GM20431 (cell line): ENCODE data around the gene TRIP13.

Source experiments
- in situ Hi-C: fragments of 300-500 bp; cut with MseI, MboI; formaldehyde crosslinking; loops from one replicate; pipeline ENCODE4 v1.15.0; 2020; ENCODE audit warnings: low sequenced_read_pairs; ENCODE audit not compliant: unreplicated experiment

TRIP13 gene

DNA sequence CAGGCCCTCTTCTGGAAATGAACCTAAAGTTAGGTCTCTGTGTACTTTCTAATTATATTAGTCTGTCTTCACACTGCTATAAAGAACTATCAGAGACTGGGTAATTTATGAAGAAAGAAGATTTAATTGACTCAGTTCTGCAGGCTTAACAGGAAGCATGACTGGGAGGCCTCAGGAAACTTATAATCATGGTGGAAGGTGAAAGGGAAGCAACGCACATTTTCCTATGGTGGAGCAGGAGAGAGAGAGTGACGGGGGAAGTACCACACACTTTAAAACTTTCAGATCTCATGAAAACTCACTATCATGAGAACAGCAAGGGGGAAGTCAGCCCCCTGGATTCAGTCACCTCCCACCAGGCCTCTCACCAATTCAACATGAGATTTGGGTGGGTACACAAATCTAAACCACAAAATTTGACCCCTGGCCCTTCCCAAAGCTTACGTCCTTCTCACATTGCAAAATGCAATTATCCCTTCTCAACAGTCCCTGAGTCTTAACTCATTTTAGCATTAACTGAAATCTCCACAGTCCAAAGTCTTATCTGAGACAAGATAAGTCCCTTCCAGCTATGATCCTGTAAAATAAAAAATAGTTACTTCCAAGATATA is 40.7 kb downstream of the TRIP13 start:
- in situ Hi-C loops = loop anchor here (25.0 kb wide), 1 partner anchor 204 kb away; no protein-coding TSS in a partner anchor

DNA sequence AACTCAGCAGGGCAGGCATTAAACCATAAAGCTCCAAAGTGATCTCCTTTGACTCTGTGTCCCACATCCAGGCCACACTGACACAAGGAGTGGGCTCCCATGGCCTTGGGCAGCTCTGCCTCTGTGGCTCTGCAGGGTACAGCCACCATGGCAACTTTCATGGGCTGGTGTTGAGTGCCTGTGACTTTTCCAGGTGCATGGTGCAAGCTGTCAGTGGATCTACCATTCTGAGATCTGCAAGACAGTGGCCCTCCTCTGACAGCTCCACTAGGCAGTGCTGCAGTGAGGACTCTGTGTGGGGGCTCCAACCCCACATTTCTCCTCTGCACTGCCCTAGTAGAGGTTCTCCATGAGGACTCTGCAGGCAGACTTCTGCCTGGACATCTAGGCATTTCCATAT is 41.3 kb downstream of the TRIP13 start:
- in situ Hi-C loops = loop anchor here (25.0 kb wide), 1 partner anchor 203 kb away; no protein-coding TSS in a partner anchor

DNA sequence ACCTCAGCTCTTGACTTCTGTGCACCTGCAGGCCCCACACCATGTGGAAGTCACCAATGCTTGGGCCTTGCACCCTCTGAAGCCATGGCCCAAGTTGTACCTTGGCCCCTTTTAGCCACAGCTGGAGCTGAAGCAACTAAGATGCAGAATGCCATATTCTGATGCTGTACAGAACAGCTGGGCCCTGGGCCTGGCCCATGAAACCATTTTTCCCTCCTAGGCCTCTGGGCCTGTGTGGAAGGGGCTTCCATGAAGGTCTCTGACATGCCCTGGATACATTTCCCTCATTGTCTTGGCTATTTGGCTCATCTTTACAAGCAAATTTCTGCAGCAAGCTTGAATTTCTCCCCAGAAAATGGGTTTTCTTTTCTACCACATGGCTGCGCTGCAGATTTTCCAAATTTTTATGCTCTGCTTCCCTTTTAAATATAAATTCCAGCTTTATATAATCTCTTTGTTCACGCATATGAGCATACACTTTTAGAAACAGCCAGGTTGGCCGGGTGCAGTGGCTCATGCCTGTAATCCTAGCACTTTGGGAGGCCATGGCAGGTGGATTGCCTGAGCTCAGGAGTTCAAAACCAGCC is 41.8 kb downstream of the TRIP13 start:
- in situ Hi-C loops = loop anchor here (25.0 kb wide), 1 partner anchor 203 kb away; no protein-coding TSS in a partner anchor

DNA sequence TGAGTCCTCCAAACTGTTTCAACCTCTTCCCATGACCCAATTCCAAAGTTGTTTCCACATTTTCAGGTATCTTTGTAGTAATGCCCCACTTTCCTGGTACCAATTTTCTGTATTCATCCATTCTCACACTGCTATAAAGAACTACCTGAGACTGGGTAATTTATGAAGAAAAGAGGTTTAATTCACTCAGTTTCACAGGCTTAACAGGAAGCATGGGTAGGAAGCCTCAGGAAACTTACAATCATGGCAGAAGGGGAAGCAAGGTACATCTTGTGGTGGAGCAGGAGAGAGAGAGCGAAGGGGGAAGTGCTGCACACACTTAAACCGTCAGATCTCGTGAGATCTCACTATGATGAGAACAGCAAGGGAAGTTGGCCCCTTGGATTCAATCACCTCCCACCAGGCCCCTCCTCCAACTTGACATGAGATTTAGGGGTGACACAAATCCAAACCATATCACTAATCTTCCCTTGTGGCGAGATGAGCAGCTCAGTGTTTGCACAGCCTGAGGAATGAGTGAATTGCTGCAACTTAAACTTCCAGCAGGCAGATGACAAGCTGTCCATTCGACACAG is 42.9 kb downstream of the TRIP13 start:
- in situ Hi-C loops = loop anchor here (25.0 kb wide), 1 partner anchor 202 kb away; no protein-coding TSS in a partner anchor

DNA sequence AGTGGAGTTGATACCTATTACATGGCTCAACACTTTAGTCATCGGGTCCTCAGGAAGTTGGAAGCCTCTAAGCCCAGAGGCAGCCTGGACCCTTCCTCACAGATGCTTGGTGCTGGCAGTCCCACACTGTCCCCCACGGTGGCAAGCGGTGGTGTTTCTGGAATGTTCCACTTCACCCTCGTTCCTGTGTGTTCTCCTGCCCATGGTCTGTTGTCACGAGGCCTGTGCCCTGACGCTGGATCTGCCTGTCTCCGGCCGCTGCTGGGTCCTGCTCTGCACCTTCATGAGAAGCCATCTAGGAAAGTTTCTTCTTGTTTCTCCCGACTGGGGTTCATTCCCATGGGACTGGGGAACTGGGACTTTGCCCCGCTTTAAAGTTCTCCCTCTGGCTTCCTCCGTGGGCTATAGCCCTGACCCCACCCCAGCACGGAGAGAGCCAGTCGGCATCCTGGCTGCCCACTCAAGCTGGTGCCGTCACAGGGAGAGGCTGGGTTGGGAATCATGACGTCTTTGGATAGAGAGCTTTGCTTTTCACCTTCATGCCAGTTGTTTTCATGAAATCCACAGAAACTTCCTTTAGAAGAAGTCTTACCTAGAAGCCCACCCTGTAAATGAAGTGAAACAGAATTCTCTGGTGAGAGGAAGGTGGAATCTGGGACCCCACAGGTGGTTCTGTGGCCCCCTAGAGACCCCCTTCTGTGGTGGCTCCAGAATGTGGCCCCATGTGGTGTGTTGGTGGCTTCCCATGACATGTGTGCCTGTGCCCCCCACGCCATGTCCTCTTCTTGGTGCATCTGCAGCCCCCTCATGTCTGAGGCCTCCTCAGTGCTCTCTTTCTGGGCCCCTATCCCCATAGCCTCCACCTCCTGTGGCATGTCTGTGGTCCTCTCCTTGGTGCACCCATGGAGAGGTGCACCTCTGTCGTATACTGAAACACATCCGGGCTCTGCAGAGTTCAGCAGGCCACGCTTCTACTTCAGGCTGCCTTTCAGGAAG is 43.8 kb downstream of the TRIP13 start:
- in situ Hi-C loops = loop anchor here (25.0 kb wide), 1 partner anchor 201 kb away; no protein-coding TSS in a partner anchor

DNA sequence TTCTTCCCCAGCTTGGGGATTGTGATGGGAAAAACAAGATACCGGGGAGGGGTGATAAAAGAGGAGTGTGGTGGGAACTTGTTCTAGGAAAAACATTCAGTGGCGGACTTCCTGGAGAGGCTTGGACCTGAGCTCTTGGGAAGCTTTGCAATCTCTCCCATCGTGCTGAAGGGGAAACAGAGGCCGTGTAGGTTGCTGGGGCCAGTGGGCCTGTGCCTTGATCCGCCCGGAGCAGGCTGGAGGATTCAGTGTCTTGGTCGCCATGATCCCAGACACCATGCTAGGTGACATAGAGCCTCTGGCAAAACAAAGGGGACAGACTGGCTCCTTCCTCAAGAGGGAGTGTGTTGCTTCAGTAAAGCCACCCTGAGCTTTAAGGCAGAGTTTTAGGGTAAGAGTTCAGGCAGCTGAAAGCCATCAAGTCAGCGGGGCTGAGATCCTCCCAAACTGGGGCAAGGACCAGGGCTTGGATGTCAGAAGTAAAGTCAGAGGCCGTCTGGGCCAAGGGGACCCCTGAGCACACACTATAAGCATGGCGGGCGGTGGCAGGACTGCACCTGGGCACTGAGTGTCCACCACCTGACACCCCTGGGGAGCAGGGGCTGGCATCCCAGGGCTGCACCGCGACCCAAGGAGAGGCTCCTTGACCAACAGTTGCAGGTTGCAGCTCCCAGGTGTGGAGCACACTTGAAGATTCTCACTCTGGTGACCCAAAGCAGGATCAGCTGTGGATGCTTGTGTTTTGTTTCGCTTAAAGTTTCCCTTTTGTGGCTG is 44.7 kb downstream of the TRIP13 start:
- in situ Hi-C loops = loop anchor here (25.0 kb wide), 1 partner anchor 200 kb away; no protein-coding TSS in a partner anchor

DNA sequence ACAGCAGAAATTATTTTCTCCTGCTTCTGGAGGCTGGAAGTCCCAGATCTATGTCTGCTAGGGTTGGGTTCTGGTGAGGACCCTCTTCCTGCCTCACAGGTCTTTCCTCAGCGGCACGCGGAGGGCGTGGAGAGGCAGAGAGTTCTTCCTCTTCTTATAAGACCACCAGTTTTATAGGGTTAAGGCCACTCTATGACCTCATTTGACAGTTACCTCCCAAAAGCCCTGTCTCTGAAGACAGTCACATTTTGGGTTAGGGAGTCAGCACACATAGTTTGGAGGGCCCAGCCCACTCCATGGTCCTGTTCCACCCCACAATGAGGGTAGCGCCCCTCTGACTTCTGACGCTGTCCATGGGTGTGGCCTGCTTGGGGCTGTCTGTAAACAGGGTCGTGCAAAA is 46.7 kb downstream of the TRIP13 start:
- in situ Hi-C loops = loop anchor here (25.0 kb wide), 1 partner anchor 198 kb away; no protein-coding TSS in a partner anchor

DNA sequence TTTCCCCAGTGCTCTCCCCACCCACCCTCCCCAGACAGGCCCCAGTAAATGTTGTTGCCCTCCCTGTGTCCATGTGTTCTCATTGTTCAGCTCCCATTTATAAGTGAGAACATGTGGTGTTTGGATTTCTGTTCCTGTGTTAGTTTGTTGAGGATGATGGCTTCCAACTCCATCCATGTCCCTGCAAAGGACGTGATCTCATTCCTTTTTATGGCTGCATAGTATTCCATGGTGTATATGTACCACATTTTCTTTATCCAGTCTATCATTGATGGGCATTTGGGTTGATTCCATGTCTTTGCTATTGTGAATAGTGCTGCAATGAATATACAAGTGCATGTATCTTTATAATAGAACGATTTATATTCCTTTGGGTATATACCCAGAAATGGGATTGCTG is 48.1 kb downstream of the TRIP13 start:
- in situ Hi-C loops = loop anchor here (25.0 kb wide), 1 partner anchor 197 kb away; no protein-coding TSS in a partner anchor

DNA sequence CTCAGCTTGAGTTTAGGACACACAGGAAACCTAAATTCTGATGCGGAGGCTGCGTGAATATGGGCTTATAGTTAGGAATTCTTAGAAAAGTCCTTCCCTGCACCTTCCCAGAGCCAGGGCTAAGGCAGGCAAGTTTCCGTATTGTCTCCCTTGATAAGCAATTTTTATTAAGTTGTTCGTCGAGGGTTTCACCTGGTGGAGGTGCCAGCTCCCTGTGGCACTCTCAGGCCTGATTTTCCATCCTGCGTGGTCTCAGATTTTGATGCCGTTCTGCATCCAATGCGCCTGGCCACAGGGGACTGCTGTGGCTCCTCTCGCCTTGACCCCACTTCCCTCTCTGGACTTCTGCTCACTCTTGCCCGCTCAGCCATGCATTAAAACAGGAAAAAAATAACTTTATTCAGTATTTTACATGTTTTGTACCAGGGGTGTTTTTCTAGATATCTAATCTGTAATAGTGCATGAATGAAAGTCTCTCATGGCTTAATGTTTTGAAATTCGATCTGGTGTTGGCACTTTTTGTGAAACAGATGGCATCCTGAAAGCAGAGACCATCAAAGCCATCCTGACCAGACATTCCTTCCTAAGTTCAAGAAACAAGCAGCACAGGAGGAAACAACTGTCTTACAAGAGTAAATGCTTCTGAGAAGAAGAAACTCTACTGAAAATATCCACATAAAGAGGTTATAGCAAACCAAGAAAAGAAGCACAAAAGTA is 50.7 kb downstream of the TRIP13 start:
- in situ Hi-C loops = loop anchor here (25.0 kb wide), 1 partner anchor 194 kb away; no protein-coding TSS in a partner anchor

DNA sequence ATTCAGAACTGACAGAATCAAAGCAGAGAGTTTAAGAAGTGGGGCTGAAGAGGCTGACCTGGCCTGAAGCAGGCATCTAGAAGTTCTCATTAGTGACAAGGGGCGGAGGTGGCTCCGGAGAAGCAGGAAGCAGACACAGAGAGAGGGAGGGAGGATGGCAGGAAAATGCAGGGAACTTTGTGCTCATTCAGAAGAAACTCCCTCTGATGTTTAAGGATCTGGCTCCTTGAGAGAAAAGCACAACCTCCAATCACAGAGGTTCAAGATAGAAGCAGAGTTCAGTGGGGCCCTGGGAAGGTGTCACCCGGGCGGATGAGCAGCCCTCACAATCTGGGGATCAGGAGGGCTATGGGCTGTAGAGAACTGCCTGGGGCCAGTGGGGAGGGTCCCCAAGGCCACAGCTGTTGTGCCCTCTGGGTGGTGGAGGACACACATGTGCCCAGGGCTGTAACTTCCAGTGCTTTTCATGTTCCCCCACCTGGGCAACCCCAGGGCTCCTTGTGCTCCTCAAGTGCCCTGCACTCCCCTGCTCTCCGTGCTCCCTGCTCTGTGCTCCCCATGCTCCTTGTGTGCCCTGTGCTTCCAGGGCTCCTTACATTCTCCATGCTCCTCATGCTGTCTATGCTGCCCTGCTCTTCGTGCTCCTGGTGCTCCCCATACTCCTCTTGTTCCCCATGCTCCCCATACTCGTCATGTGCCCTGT is 51.4 kb downstream of the TRIP13 start:
- in situ Hi-C loops = loop anchor here (25.0 kb wide), 1 partner anchor 193 kb away; no protein-coding TSS in a partner anchor

DNA sequence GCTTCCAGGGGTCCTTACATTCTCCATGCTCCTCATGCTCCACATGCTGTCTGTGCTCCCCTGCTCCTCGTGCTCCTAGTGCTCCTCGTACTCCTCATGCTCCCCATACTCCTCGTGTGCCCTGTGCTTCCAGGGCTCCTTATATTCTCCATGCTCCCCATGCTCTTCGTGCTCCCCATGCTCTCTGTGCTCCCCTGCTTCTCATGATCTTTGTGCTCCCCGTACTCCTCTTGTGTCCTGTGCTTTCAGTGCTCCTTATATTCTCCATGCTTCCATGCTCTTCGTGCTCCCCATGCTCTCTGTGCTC is 51.9 kb downstream of the TRIP13 start:
- in situ Hi-C loops = loop anchor here (25.0 kb wide), 1 partner anchor 193 kb away; no protein-coding TSS in a partner anchor

DNA sequence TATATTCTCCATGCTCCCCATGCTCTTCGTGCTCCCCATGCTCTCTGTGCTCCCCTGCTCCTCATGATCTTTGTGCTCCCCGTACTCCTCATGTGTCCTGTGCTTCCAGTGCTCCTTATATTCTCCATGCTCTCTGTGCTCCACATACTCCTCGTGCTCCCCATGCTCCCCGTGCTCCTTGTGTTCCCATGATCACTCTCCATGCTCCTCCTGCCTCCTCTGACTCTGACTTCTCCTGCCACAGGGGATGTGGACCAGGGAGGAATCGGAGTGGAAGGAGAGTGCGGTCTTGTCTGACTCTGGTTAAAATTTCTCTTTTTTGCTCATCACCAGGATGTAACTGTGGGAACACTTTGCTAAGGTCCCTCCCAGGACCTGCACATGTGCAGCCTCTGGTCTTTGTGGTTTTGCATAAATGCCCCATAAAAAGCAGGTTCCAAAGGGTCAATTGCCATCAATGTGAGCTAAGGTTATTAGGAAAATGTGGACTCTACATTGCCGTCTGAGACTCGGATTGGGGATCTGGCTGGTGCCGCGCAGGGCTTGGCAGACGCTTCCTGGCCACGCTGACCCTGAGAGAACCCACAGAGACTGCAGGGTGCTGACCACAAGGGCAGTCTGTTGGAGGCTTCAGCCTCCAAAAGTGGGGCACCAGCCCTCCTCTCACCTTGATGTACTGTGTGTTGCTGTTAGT is 52.5 kb downstream of the TRIP13 start:
- in situ Hi-C loops = loop anchor here (25.0 kb wide), 1 partner anchor 192 kb away; no protein-coding TSS in a partner anchor

DNA sequence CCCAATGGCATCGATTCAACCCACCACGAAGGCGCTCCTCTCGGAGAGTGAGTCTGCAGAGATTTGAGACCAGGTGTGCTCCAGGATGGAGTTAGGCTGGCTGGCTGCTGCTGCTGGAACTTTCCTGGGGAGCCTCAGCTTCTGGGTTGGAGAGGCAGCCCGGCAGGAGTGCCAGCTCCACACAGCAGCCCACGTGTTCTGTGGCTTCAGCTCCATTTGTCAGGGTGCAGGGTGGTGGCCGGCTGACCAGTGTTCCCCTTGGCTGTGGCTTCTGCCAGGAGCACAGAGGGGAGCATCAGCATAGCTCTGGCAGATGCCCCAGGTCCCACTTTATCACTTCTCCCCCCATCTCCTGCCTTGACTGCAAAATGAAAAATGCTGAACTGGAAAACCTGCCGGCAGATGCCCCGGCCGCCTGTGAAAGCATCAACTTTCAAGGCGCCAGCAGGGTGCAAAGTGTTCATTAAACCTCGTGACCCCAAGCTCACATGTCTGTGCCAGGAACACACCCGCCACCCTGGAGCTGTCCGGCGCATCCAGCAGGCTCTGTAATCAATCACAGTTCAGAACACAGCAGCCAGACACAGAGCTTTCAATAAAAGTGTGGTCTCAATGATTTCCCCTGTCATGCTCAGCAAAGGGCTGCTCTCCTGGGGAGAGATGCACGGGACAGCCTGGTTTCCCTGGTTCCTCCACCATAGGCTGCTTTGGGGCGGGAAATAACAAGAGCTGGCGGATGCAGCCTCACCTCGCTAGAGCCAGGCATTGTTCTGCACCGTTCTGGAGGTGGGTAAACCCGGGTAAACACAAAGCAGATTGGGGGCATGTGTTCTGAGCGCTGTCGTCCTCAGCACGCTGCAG is 53.2 kb downstream of the TRIP13 start:
- in situ Hi-C loops = loop anchor here (25.0 kb wide), 1 partner anchor 191 kb away; no protein-coding TSS in a partner anchor

DNA sequence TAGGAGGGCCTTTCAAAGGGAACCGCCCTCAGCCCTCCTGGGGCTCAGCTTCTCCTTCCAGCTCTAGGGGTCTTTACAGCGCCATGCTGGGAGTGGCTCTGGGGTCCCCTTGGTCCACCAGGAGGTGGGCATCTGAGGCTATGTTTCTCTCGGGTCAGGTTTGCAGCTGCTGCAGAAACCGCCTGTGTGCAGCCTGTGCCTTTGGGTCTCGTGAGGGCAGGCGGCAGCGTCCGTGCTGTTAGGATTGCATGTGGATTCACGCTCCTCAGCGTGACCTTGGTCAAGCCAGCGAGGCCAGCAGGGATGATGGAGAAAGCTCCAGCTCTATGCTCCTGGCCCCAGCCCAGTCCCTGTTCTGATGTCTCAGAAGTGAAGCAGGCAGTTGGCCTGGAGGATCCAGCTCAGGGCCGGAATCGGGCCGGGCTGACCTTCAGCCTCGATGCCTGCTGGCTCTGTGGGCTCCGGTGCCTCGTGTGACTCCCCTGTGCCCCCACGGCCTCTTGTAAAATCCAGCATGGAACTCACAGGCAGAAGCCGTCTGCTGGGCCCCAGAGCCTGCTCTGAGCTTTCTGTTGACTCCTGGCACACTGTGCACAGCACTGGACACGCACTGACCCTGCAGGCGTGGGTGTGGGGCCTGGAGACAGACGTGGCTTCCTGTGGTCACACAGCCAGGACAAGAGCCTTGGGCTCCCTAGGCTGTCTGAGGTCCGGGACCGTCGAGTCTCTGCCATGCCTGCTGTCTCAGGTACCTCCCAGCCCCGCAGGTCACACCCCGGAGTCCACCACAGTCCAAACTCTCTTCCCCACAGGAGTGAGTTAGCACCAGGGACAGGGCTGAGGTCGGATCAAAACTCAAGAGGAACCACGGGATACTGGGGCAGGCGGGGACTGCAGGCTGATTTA is 54.3 kb downstream of the TRIP13 start:
- in situ Hi-C loops = loop anchor here (25.0 kb wide), 1 partner anchor 190 kb away; no protein-coding TSS in a partner anchor
